CD4-positive, CD25-positive, alpha-beta regulatory T cell (primary cell): Measurements from ENCODE around the gene THEM4. TPM values are rescaled to one million over a fixed set of nuclear protein-coding genes. Genes with fewer than 3 reads are reported as not detected.

Source experiments
- ATAC-seq, 2 donors: fragments of 150-1000 bp; cut with Tn5 transposase; one replicate each; pipeline ENCODE4 v1.10.0; 2021; ENCODE audit warnings: low read depth in 2 of 2, moderate number of reproducible peaks in 2 of 2, moderate library complexity in 1 of 2
- DNase-seq, 3 donors: peaks; one replicate each; pipeline versions ENCODE4 v3.0.0 to v3.0.0-alpha.2; 2012 to 2022; ENCODE audit warnings: mixed read lengths in 1 of 3
- H3K27ac ChIP-seq: one replicate; pipeline ENCODE4 v1.7.0; 2013; ENCODE audit warnings: mild to moderate bottlenecking, low read length; ENCODE audit not compliant: insufficient read depth, poor library complexity, severe bottlenecking
- H3K27me3 ChIP-seq: one replicate; pipeline ENCODE4 v1.7.0; 2013; ENCODE audit warnings: low read length; ENCODE audit not compliant: control insufficient read depth, insufficient read depth
- H3K36me3 ChIP-seq: one replicate; pipeline ENCODE4 v1.7.0; 2013; ENCODE audit warnings: mild to moderate bottlenecking, low read length, moderate library complexity; ENCODE audit not compliant: control insufficient read depth, insufficient read depth
- H3K4me1 ChIP-seq: 2 replicates; pipeline ENCODE4 v1.7.0; 2013; ENCODE audit warnings: mild to moderate bottlenecking, low read length; ENCODE audit not compliant: insufficient read depth, control insufficient read depth, poor library complexity, severe bottlenecking
- H3K4me3 ChIP-seq: one replicate; pipeline ENCODE4 v1.7.0; 2013; ENCODE audit warnings: low read depth, mild to moderate bottlenecking, low read length, moderate library complexity
- H3K9me3 ChIP-seq, 2 experiments: 1 replicate in 1 of 2; 2 replicates in 1 of 2; pipeline ENCODE4 v1.7.0; 2013; ENCODE audit warnings: low read length in 2 of 2, mild to moderate bottlenecking in 1 of 2, moderate library complexity in 1 of 2; ENCODE audit not compliant: control insufficient read depth in 2 of 2
- H3K27ac Mint-ChIP-seq, 3 donors: one replicate each; pipeline ENCODE4 v1.8.0; 2020 to 2022; ENCODE audit warnings: mild to moderate bottlenecking in 3 of 3, mixed read lengths in 3 of 3, moderate library complexity in 2 of 3
- H3K27me3 Mint-ChIP-seq: one replicate; pipeline ENCODE4 v1.8.0; 2022; ENCODE audit warnings: mild to moderate bottlenecking, mixed read lengths
- H3K36me3 Mint-ChIP-seq: one replicate; pipeline ENCODE4 v1.8.0; 2020; ENCODE audit warnings: mixed read lengths
- H3K4me1 Mint-ChIP-seq, 4 donors: one replicate each; pipeline ENCODE4 v1.8.0; 2020 to 2022; ENCODE audit warnings: mixed read lengths in 4 of 4, mild to moderate bottlenecking in 1 of 4
- H3K4me3 Mint-ChIP-seq, 4 donors: one replicate each; pipeline ENCODE4 v1.8.0; 2020 to 2022; ENCODE audit warnings: mild to moderate bottlenecking in 4 of 4, mixed read lengths in 4 of 4, moderate library complexity in 3 of 4
- H3K9me3 Mint-ChIP-seq, 7 donors: one replicate each; pipeline ENCODE4 v1.8.0; 2020 to 2022; ENCODE audit warnings: mixed read lengths in 7 of 7, mild to moderate bottlenecking in 3 of 7, moderate library complexity in 2 of 7
- polyA plus RNA-seq, 4 donors: library from polyadenylated mRNA; unstranded; fragments of 300-500 nt; fragmentation: Illumina TruSeq; gene quantifications; one replicate each; pipeline ENCODE4 v1.2.3, GENCODE V29; 2021
- total RNA-seq: library from RNA; stranded (reverse); gene quantifications from one replicate; pipeline ENCODE4 v1.2.3, GENCODE V29; 2022

The THEM4 gene
- total and polyA plus RNA-seq, 5 donors from 2014 or later = 69.5 to 146 (median 105) TPM

GRCh38 chr1:151825204-151825603, 84.1 kb downstream of the THEM4 start:
- Mint-ChIP-seq H3K9me3 (no peaks in the 10 kb centered on the region), H3K36me3 (no peaks in the 10 kb centered on the region), H3K27me3 (no peaks in the 10 kb centered on the region), H3K4me3 (peak overlapping the region; percentile 65 to 87 (median 81)), H3K4me1 (peaks cover 14 to 72% (median 44%) of the 10 kb centered on the region in 4 donors), H3K27ac (peak overlapping the region; percentile 58 to 93 (median 91))
- DNase-seq = no peak
- H3K27me3 ChIP-seq = no peaks in the 10 kb centered on the region
- peak overlapping the region; percentile 19 for H3K4me3 ChIP-seq
- no peak overlapping the region for H3K27ac ChIP-seq
- peaks cover 68% of the 10 kb centered on the region for H3K4me1 ChIP-seq
- H3K9me3 ChIP-seq = no peaks in the 10 kb centered on the region
- H3K36me3 ChIP-seq = no peaks in the 10 kb centered on the region
- ATAC-seq = no peak

Other genes with a start within 250 kb of the THEM4 start
- not detected for gene CELF3, start 192.7 kb downstream of the THEM4 start, total RNA-seq
- not detected for gene CELF3, start 192.7 kb downstream of the THEM4 start, polyA plus RNA-seq
- not detected for gene RIIAD1, start 188.0 kb downstream of the THEM4 start, total RNA-seq
- not detected for gene RIIAD1, start 188.0 kb downstream of the THEM4 start, polyA plus RNA-seq
- gene MRPL9, start 146.0 kb downstream of the THEM4 start, total RNA-seq = 87.5 TPM
- 100 to 1,000 TPM; 148 to 179 (median 166) TPM for gene MRPL9, start 146.0 kb downstream of the THEM4 start, polyA plus RNA-seq
- gene TDRKH, start 119.0 kb downstream of the THEM4 start, total RNA-seq = 12.6 TPM
- 10 to 100 TPM in 3 of 4 donors, 1 to 10 TPM in 1; 9.5 to 18.0 (median 14.3) TPM for gene TDRKH, start 119.0 kb downstream of the THEM4 start, polyA plus RNA-seq
- gene LINGO4, start 104.1 kb downstream of the THEM4 start, total RNA-seq = 0.22 TPM
- under 1 TPM in 2 of 4 donors, not detected in 2; 0.15 to 0.33 TPM for gene LINGO4, start 104.1 kb downstream of the THEM4 start, polyA plus RNA-seq
- 6.2 TPM for gene RORC, start 77.7 kb downstream of the THEM4 start, total RNA-seq
- gene RORC, start 77.7 kb downstream of the THEM4 start, polyA plus RNA-seq = 10 to 100 TPM; 10.6 to 16.7 (median 15.1) TPM
- 0.94 TPM for gene C2CD4D, start 69.7 kb downstream of the THEM4 start, total RNA-seq
- 1 to 10 TPM; 1.3 to 4.0 (median 2.8) TPM for gene C2CD4D, start 69.7 kb downstream of the THEM4 start, polyA plus RNA-seq
- gene THEM5, start 55.8 kb downstream of the THEM4 start, total RNA-seq = not detected
- gene THEM5, start 55.8 kb downstream of the THEM4 start, polyA plus RNA-seq = under 1 TPM in 1 of 4 donors, not detected in 3; 0.25 TPM
- 405 TPM for gene S100A10, start 84.3 kb upstream of the THEM4 start, total RNA-seq
- gene S100A10, start 84.3 kb upstream of the THEM4 start, polyA plus RNA-seq = 1,000 to 10,000 TPM; 1,242 to 1,844 (median 1,500) TPM
- gene S100A11, start 127.5 kb upstream of the THEM4 start, total RNA-seq = 80.2 TPM
- 100 to 1,000 TPM; 397 to 676 (median 547) TPM for gene S100A11, start 127.5 kb upstream of the THEM4 start, polyA plus RNA-seq
- not detected for gene TCHHL1, start 179.6 kb upstream of the THEM4 start, total RNA-seq
- not detected for gene TCHHL1, start 179.6 kb upstream of the THEM4 start, polyA plus RNA-seq
- not detected for gene TCHH, start 205.9 kb upstream of the THEM4 start, total RNA-seq
- not detected for gene TCHH, start 205.9 kb upstream of the THEM4 start, polyA plus RNA-seq
- gene RPTN, start 249.7 kb upstream of the THEM4 start, total RNA-seq = not detected
- not detected for gene RPTN, start 249.7 kb upstream of the THEM4 start, polyA plus RNA-seq